ENCODE measurements around the gene ALPP.

The ALPP gene

GRCh38 chr2:232431705-232432590 is 53.4 kb downstream of the ALPP start:
- DNase-seq = no peak

Measured in inflammatory macrophage treated with lipopolysaccharide for 4 hours (primary cell).